Panc1 (cell line): ENCODE measurements around the gene CD4. TPM values are rescaled to one million over a fixed set of nuclear protein-coding genes. Genes with fewer than 3 reads are reported as not detected.

Source experiments
- ATAC-seq: fragments of 200-7000 bp; cut with Tn5 transposase; 2 replicates; pipeline ENCODE4 v1.9.1; 2020; ENCODE audit warnings: mild to moderate bottlenecking, moderate library complexity
- BruUV-seq: library from RNA; stranded (reverse); fragments of 400-500 nt; replicated peaks from 2 replicates; lab custom pipeline; 2021; lab: Mats Ljungman, UMichigan
- CTCF ChIA-PET: fragments of 300-600 bp; sonication (Branson Sonifier 250); formaldehyde crosslinking; loops from one replicate; lab custom pipeline; 2022; ENCODE audit warnings: antibody characterized with exemption; lab: Charles Lee
- POLR2A ChIA-PET: fragments of 300-600 bp; sonication (Branson Sonifier 250); formaldehyde crosslinking; loops from one replicate; lab custom pipeline; 2022; ENCODE audit warnings: antibody characterized with exemption; lab: Charles Lee
- DNase-seq: peaks from one replicate; pipeline ENCODE4 v3.0.0-alpha.2; 2010; ENCODE audit warnings: low read depth, low spot score
- H3K27ac ChIP-seq: 2 replicates; pipeline ENCODE4 v1.5.1; 2011; ENCODE audit warnings: mild to moderate bottlenecking, low read length, inconsistent platforms
- H3K27me3 ChIP-seq: fragments of 200-500 bp; sonication (Bioruptor generic); 2 replicates; pipeline ENCODE4 v1.6.0; 2014; ENCODE audit warnings: low read length, inconsistent platforms; ENCODE audit not compliant: control insufficient read depth, insufficient read depth
- H3K36me3 ChIP-seq: fragments of 200-500 bp; sonication (Bioruptor generic); 2 replicates; pipeline ENCODE4 v1.5.1; 2014; ENCODE audit warnings: inconsistent platforms, mild to moderate bottlenecking, low read length, moderate library complexity; ENCODE audit not compliant: control insufficient read depth, insufficient read depth
- H3K4me1 ChIP-seq: 2 replicates; pipeline ENCODE4 v1.5.1; 2011; ENCODE audit warnings: inconsistent platforms, mild to moderate bottlenecking, low read length, moderate library complexity; ENCODE audit not compliant: control insufficient read depth, insufficient read depth
- H3K4me3 ChIP-seq, 2 experiments: 2 replicates each; pipeline ENCODE4 v1.5.1; 2011 to 2012; ENCODE audit warnings: low read depth in 2 of 2, low read length in 2 of 2, mild to moderate bottlenecking in 2 of 2, inconsistent platforms in 1 of 2, moderate library complexity in 1 of 2
- H3K9me3 ChIP-seq: fragments of 200-500 bp; sonication (Bioruptor generic); 2 replicates; pipeline ENCODE4 v1.5.1; 2014; ENCODE audit warnings: low read depth, mild to moderate bottlenecking, inconsistent platforms, low read length, moderate library complexity; ENCODE audit not compliant: control insufficient read depth, insufficient read depth
- CTCF ChIP-seq: fragments of 450-650 bp; IDR thresholded peaks from 2 replicates; pipeline ENCODE4 v1.5.1; 2017; ENCODE audit warnings: mild to moderate bottlenecking
- POLR2AphosphoS5 ChIP-seq: IDR thresholded peaks from 2 replicates; pipeline ENCODE4 v1.6.1; 2012; ENCODE audit warnings: mild to moderate bottlenecking, low read depth, low read length, moderate library complexity
- REST ChIP-seq, 2 experiments: IDR thresholded peaks; 2 replicates each; pipeline ENCODE4 v1.6.1; 2011 to 2012; ENCODE audit warnings: low read depth in 2 of 2, control low read depth in 1 of 2, low read length in 1 of 2, mild to moderate bottlenecking in 1 of 2, moderate library complexity in 1 of 2; ENCODE audit not compliant: insufficient read depth in 1 of 2
- SIN3A ChIP-seq: IDR thresholded peaks from 2 replicates; pipeline ENCODE4 v1.6.1; 2012; ENCODE audit warnings: low read depth, mild to moderate bottlenecking, low read length, moderate library complexity, borderline replicate concordance; ENCODE audit not compliant: insufficient read depth
- TCF7L2 ChIP-seq: IDR thresholded peaks from 2 replicates; pipeline ENCODE4 v1.6.1; 2011; ENCODE audit warnings: mild to moderate bottlenecking, low read depth, low read length, inconsistent platforms
- in situ Hi-C: cut with HindIII; loops from 2 replicates; pipeline ENCODE4 v1.10.0; 2016; ENCODE audit warnings: low sequenced_read_pairs, low pct_unique_long_range_greater_than_20kb
- intact Hi-C: fragments of 100-400 bp; cut with micrococcal nuclease; formaldehyde crosslinking; loops from one replicate; pipeline ENCODE4 v1.10.0; 2022; ENCODE audit not compliant: unreplicated experiment
- total RNA-seq: library from RNA; stranded (reverse); gene quantifications from one replicate; pipeline ENCODE4 v1.2.1, GENCODE V29; 2021; ENCODE audit not compliant: unreplicated experiment

The CD4 gene
- total RNA-seq, 1 experiment from 2014 or later: 0.23 TPM

GRCh38 chr12:6764011-6764828 is 25.1 kb upstream of the CD4 start:
- Histone ChIP-seq H3K9me3 (no peaks in the 10 kb centered on the region), H3K36me3 (peaks cover 2% of the 10 kb centered on the region; the same call in 1 of the 2 replicates), H3K4me1 (peaks cover 29% of the 10 kb centered on the region), H3K4me3 (peak overlapping the region; percentile 9 to 60; a peak in 2 of 4 replicates), H3K27ac (peak overlapping the region; percentile 96), H3K27me3 (no peaks in the 10 kb centered on the region)
- POLR2A ChIA-PET: no interaction called here
- TF ChIP-seq SIN3A (no peak), CTCF (no peak), REST (IDR thresholded peaks at IDR 0.05; ENCODE audit: insufficient read depth in 1 of 2, low read depth in 2 of 2, low read length in 1 of 2) (no peak), POLR2AphosphoS5 (no peak; the same call in 1 of the 2 replicates), TCF7L2 (no peak)
- CTCF ChIA-PET: interaction anchor here (0.6 kb wide), 1 partner anchor 123 kb away, joined by 3 read pairs; no protein-coding TSS in a partner anchor
- DNase-seq: peak; percentile 86
- peak; percentile 81 for ATAC-seq
- BruUV-seq: no TSS peak
- in situ Hi-C loops (no loop called here), intact Hi-C loops (no loop called here)

- no peak for TF ChIP-seq POLR2AphosphoS5
- no peak for TF ChIP-seq REST (IDR thresholded peaks at IDR 0.05; ENCODE audit: insufficient read depth in 1 of 2, low read depth in 2 of 2, low read length in 1 of 2)
- no peak for TF ChIP-seq SIN3A
- no peak for TF ChIP-seq TCF7L2
- TF ChIP-seq CTCF: no peak
- H3K4me3 ChIP-seq: peak overlapping the region; percentile 60 to 91
These were observed 24.2 kb upstream of the CD4 start for GRCh38 chr12:6765048-6765633.

More at GRCh38 chr12:6765048-6765633, 24.2 kb upstream of the CD4 start:
- H3K27ac ChIP-seq: peak overlapping the region; percentile 96
- peaks cover 2% of the 10 kb centered on the region for H3K36me3 ChIP-seq
- intact Hi-C loops: no loop called here
- H3K27me3 ChIP-seq: no peaks in the 10 kb centered on the region
- in situ Hi-C loops: no loop called here
- DNase-seq: no peak
- no peaks in the 10 kb centered on the region for H3K9me3 ChIP-seq
- ATAC-seq: no peak
- ChIA-PET CTCF (interaction anchor here (1.3 to 1.7 kb wide), 2 partner anchors 12 to 69 kb away, joined by 4 to 12 read pairs; partner anchors contain the start of gene MLF2), POLR2A (interaction anchor here (0.6 kb wide), 1 partner anchor 53 kb away, joined by 5 read pairs; no protein-coding TSS in a partner anchor)
- H3K4me1 ChIP-seq: peaks cover 35% of the 10 kb centered on the region
- no TSS peak for BruUV-seq
